Panc1 (cell line): Measurements from ENCODE around the gene LMNTD2.

Source experiments
- CTCF ChIP-seq: fragments of 450-650 bp; IDR thresholded peaks from 2 replicates; pipeline ENCODE4 v1.5.1; 2017; ENCODE audit warnings: mild to moderate bottlenecking
- POLR2AphosphoS5 ChIP-seq: IDR thresholded peaks from 2 replicates; pipeline ENCODE4 v1.6.1; 2012; ENCODE audit warnings: mild to moderate bottlenecking, low read depth, low read length, moderate library complexity
- REST ChIP-seq, 2 experiments: IDR thresholded peaks; 2 replicates each; pipeline ENCODE4 v1.6.1; 2011 to 2012; ENCODE audit warnings: low read depth in 2 of 2, control low read depth in 1 of 2, low read length in 1 of 2, mild to moderate bottlenecking in 1 of 2, moderate library complexity in 1 of 2; ENCODE audit not compliant: insufficient read depth in 1 of 2

GRCh38 chr11:584287-584686 is 23.7 kb upstream of the LMNTD2 start:
- TF ChIP-seq CTCF, result no peak
- no peak for TF ChIP-seq REST (IDR thresholded peaks at IDR 0.05; ENCODE audit: insufficient read depth in 1 of 2, low read depth in 2 of 2, low read length in 1 of 2)
- TF ChIP-seq POLR2AphosphoS5, result no peak
